NCI-H1092 treated with DMSO at 0.1 percent for 48 hours (cell line): Measurements from ENCODE around the gene GALNT16.
A peak's percentile ranks its signal among the peaks of the same experiment; 100 is the strongest.

Source experiments
- DNase-seq: peaks from one replicate; lab custom pipeline; 2025; lab: John Stamatoyannopoulos, UW

GALNT16 gene

DNA sequence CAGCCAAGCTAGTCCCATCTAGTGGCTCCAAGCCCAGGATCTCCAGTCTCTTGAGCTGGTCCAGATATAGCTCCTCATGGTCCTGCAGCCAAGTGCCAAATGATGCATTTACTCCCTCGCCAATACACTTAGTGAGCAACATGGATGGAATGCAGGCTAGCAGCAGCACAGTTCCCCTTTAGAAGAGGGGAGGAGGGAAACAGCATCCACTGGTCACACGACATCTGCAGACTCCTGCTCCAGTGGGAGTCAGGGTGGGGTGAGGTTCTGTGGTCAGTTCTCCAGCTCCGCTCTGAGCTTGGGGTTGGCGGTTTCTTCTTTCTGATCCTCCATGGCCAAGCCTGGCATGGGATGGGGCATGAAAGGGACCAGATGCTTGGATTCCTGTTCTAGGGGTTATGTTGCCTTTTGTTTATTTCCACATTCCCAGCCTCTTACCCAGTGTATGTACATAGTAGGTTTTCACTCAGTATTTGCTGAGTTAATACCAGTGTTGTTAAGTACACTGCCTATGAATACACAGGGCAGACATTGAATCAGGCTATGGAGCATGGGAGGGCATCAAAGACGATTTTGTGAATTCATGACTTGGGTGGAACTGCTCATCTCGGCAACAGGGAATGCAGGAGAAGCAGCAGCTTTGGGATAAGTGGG lies 57.3 kb downstream of the GALNT16 start:
- no peak for DNase-seq

DNA sequence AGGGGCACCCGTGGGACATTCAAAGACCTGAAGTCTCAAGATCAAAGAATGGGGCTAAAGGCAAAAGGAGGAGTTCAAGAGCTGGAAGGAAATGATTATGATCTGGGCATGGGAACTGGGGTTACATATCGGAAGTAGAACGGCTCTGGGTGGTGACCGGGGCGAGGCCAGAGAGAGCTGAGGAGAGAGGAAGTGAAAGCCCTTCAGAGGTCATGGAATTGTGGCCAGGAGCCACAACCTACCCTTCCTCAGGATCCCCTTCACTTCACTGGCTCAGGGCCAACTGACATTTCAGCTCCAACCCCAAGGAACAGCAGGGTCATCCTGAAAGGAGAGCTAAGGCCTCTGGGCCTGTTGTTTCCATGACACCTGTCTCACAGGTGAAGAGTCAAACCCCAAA lies 57.8 kb downstream of the GALNT16 start:
- DNase-seq, result no peak

DNA sequence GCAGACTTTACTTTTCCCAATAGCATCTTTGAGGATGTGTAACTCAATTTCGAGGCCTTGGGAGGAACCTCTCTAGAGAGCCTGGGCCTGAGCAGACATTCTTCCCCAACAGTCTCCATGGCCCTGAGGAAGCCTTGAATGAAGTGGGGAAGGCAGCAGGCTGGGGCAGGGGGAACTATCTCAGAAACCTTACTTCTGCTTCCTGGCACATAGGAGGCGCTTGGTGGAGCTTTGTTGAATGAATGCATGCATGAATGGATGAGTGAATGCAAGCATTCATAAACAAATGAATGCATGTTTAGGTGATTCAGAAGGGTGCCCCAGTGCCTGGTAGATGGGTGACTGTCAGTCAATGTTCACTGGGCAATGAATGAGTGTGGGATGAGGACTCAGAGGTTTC lies 58.3 kb downstream of the GALNT16 start:
- DNase-seq, result no peak

DNA sequence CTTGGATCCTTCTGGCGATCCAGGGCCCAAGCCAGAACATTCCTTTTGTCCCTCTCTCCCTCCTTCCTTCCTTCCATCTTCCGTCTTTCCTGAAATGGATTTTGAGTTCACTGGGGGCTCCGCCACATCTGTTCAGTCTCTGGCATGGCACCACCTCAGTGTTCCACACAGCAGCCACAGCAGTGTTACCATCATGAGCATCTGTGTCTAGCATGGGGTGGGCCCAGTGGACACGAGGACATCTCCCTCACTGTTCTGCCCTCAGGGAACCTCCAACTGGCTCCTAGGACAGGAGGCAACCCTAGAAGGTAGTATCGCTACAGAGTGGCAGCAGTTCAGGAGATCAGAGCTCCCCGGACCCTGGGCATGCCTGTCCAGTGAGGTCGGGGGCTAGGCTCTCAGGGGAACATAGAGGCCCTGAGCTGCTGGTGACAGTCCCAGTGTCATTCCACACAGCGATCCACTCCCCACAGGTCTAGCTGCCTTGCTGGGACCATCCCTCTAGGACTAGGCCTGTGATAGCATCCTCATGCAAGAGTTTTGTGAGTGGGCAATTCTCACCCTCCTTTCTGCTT lies 59.0 kb downstream of the GALNT16 start:
- DNase-seq, result no peak

DNA sequence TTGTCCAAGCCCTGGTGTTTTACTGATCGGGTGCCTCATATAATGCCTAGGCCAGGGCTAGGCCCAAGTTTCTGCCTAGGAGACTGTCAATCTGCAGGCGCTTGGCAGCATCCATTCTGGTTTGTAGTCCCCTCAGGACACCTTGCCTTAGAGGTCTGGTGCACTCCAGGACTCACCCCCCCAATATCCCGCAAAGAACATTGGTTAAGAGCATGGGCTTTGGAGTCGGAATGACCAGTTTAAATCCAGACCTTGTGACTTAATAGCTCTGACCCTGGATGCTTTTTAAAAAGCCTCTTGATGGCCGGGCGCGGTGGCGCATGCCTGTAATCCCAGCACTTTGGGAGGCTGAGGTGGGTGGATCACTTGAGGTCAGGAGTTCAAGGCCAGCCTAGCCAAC lies 60.0 kb downstream of the GALNT16 start:
- no peak for DNase-seq

DNA sequence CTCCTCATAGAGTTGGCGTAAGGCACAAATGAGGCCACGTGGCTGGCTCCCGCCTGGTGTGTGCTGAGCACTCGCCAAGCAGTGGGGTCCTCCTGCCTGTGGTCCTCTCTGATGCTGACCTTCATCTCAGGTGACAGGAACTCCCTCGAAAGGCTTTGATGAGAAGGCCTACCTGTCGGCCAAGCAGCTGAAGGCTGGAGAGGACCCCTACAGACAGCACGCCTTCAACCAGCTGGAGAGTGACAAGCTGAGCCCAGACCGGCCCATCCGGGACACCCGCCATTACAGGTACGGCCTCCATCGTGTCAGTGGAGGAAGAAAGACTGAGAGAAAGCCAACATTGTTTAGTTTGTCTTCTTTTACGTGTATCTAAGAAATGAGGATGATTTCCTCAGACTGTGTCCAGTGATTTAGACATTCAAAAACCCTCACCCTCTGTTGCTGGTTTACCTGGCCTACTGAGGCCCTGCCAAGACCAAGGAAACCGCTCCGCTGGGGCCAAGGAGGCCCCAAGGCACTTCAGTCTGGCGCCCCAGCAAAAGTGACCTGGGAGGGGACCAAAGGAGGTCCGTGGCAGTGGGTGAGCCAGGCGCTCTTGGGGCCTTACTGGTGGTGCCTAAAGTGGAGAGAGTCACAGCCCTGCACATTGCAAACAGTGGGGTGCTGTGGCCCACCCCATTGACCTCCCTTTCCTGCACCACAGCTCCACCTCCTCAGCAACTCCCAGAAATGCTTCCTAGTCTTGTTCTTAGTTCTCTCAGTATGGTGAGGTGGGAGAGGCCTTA lies 60.8 kb downstream of the GALNT16 start:
- no peak for DNase-seq

DNA sequence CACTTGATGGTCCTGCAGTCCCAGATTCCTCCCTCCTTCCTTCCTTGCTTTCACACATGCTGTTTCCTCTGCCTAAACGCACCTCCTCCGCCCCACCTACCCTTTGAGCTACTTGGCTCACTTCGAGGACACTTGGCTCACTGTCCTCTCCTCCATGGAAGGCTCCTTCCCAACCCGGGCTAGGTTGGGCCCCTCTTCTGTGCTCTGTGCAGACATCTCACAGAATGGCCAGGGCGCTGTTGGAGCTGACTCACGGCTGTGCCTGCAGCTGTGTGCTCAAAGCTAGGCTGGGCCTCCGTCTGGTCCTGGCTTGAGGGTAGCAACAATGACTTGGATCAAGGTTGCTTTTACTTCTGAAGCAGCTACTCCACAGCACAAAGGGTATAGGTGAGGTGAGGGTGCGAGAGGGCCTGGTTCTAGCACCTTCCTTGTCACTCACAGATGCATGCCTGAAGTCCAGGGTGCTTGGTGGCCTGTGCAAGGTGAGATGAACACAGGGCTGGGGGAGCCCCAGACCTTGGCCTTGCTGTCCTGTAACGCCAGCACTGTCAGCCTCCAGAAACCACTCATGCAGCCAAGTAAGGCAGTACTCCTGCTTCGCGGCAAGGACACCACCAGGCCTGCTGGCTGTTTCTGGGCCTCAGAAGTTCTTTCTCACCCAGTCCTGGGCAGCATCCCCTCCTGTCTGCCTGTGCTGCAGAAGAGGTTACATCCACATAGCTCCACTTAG lies 61.8 kb downstream of the GALNT16 start:
- no peak for DNase-seq

DNA sequence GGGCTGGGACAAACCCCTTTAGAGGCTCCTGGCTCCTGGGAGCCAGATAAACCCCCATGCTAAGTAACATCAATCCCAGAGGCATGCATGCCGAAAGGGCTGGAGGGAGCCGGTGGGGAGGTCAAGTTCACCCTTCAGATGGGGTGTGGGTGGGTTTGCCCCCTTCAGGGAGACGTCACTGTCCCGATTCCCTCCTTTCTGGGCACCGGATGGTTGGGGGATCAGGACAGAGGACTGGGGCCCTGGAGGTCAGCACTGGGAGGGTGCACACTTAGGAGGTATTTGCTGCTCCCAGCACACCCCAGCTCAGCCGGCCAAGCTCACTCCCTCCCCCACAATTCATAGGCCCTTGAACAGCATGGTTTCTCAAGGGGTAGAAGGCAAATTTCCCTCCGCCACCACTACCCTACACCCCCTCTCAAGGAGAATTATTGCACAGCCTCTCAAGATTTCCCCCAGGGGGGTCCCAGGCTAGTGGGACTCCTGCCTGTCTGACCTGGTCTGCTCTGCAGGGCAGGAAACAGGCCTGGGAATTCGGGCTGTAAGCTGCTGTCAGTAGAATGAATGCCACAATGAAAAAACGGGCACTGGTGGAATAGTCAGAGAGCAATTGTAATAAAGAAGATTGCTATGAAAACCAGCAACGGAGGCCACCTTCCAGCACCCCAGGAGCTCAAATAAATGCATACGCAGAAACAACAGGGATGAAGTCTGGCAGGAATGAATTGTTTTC lies 63.5 kb downstream of the GALNT16 start:
- no peak for DNase-seq

DNA sequence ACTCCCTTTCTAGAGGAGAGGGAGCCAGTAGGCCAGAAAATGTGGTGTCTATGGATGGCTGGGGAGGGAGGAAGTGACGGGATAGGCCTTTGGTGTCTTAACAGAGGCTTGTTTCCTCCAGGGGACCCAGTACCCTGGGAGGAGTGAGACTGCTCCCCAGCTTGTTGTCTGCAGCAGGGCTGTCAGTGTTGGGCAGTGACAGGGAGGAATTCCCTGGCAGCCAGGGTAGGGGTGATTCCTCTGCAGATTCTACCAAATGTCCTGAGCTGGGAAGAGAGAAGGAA lies 64.0 kb downstream of the GALNT16 start:
- no peak for DNase-seq

DNA sequence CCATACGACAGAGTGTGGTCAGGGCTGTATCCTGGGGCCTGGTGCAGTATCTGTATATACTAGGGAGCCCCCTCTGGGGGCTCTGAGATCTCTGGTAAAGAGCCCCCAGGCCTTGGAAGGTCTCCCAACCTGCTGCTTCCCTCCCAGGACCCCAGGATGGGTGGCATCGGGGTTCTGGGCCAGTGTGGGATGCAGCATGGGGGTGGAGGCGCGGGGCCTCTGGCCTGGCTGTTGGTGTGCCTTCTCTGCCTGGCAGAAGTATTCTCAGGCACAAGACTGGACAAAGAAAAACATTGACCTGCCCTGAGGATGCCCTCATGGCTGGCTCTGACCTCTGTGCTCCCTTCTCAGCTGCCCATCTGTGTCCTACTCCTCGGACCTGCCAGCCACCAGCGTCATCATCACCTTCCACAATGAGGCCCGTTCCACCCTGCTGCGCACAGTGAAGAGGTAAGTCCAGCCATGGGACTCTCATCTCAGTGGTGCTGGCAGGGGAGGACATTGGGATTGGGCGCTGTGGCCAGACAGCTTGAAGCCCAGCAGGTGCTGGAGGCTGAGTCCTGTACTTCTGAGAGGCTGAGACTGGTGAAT lies 64.5 kb downstream of the GALNT16 start:
- no peak for DNase-seq

DNA sequence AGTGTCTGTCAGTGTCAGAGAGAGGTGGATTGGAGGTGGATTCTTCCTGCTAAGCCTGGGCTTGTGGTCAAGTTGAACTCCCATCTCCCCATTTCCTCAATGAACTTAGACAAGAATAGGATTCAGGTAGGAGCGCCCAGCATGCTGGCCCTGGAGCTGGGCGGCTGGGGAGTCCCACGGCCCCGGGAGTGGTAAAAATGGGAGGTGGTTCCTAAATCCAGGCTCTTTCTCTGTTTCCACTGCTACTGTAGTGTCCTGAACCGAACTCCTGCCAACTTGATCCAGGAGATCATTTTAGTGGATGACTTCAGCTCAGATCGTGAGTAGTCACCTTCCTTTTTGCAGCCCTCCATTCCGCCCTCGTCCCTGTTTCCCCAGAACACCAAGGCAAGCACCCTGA lies 65.1 kb downstream of the GALNT16 start:
- no peak for DNase-seq

DNA sequence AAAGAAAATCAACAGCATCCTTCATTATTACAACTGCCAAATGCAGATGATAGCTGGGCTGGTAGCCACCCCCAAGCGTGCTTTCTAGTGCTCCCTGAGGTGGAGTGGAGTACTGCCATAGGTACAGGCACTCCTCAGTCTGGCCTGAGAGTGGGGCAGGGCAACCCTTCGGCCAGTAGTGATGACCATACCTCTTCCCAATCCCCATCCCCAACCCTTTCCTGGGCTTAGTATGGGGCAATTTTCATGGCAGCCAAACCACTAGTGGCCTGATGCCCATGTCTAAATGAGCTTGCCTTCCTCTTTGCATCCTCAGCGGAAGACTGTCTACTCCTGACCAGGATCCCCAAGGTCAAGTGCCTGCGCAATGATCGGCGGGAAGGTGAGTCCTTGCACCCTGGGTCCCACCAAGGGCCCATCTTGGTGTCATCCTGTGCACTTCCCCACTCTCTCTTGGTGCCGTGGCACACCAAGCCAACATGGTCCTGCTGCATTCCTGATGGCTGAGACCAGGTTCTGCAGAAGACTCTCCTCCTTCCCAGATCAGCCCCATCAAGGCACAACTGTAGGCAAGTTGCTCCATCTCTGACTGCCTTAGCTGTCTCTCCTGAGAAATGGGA lies 65.8 kb downstream of the GALNT16 start:
- no peak for DNase-seq

DNA sequence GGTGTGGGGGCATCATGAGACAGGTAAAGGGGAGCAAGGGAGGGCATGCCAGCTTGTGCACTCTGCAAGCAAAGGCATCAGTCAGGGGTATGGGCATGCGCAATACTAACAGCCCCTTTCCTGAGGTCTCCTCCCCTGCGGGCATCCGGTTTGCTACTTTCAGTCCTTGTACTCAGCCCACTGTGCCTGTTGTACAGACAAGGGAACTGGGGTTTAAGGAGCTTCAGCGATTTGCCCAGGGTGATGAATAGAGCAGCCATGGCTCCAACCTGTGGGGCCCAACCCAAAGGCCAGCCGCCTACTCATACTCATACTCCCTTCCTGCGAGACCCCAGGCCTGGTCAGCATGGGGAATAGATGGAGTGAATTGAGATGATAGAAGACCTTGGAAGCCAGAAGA lies 66.7 kb downstream of the GALNT16 start:
- DNase-seq, result no peak

DNA sequence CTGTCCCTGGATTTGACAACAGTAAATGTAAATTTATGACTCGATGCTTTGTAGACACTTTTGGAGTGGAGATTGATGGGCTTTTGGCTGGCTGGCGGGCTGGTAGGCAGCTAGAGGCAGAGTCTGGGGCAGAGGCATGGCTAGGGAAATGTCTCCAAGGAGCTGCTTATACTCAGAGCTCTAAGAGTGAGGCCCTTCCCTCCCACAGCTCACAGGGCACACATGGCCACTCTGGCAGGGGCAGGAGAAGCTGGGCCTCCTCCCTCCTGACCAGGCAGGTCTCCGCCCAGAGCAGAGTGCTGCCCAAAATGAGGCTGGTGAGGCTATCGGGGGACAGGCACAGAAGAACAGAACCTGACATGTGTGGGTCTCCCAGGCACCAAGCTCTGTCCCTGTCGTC lies 67.5 kb downstream of the GALNT16 start:
- DNase-seq, result no peak

DNA sequence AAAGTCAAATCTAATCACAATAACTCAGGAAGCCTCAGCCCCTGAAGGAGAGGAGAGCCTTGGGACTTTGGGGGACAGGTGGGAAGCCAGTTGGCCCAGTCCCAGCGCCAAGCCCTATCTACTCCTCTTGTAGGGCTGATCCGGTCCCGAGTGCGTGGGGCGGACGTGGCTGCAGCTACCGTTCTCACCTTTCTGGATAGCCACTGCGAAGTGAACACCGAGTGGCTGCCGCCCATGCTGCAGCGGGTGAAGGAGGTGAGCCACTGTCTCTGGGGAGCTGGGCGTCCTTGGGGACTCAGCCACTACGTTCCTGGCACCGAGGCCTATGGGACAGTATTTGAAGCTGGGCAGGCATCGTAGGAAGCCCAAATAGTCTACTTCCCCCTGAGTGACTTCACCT lies 68.4 kb downstream of the GALNT16 start:
- no peak for DNase-seq

DNA sequence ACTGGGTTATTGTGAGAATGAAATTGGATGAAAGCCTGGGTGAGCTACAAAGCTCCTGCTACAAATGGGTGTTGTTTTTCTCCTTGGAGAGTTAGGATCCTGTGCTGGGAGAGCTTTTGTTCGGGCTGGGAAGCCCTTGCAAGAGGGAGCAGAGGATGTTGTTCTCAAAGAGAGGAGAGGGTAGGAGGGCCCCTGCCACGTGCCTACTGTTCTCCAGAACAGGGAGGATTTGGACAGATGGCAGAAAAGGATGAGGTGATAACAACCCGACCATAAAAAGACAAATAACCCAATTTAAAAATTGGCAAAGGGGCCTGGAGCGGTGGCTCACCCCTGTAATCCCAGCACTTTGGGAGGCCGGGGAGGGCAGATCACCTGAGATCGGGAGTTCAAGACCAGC lies 68.8 kb downstream of the GALNT16 start:
- DNase-seq, result peak; percentile 20

DNA sequence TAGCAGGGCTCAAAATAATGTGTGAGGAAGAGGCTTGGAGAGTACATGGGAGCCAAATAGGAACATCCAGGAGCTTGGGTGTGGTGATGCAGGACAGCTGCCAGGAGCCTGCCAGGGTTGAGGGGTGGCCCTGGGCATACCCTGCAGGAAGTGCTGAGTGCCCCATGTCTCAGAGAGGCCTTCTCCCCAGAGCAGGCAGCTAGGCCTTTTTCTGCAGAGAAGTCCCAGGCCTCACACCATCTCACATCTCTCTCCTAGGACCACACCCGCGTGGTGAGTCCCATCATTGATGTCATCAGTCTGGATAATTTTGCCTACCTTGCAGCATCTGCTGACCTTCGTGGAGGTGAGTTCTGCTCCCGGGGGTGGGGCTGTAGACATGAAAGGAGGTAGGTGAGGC lies 71.2 kb downstream of the GALNT16 start:
- DNase-seq, result no peak

DNA sequence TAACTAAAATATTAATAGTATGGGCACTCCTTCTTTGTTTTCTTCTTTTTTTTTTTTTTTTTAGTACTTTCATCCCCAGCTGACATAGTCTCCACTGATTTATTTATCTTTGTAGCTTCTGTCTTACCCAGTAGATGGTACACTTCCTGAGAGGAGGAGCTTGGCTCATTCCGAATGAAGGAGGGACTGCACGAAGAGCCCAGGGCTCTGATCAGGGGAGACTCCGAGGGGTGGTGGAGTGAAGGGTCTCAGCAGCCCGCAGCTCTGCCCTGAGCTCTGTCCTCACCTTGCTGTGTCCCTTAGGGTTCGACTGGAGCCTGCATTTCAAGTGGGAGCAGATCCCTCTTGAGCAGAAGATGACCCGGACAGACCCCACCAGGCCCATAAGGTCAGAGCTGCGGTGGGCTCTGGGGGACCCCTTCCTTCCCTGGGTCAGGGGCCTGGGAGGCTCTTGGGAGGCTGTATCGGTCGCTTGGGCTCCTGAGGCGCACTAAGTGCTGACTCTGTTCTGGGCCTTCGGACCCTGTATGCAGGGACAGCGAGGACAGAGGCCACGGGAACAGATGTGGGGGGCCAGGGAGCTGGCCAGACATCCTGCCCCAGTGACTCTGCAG lies 72.9 kb downstream of the GALNT16 start:
- DNase-seq, result no peak

DNA sequence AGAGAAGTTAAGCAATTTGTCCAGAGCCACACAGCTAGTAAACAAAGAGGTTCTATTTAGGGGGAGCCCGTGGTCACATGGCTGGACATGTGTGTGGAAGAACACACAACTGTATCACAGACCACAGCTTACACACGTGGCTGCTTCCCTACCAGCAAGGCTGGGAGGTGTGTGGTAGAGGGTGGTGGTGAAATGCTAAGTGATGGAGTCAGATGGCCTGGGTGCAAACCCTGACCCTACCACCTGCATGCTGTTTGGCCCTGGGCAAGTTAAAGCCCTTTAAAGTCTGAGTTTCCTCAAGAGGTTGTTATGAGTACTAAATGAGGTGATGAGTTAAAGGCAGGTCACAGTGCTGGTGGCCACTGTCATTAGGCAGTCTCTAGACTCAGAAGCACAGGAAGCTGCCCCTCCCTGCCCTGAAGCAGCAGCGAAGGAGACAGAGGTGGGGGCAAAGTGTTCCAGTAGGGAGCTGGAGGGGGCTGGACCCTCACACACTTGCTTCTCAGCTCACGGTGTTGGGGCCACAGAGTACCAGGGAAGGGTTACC lies 73.9 kb downstream of the GALNT16 start:
- DNase-seq, result no peak

DNA sequence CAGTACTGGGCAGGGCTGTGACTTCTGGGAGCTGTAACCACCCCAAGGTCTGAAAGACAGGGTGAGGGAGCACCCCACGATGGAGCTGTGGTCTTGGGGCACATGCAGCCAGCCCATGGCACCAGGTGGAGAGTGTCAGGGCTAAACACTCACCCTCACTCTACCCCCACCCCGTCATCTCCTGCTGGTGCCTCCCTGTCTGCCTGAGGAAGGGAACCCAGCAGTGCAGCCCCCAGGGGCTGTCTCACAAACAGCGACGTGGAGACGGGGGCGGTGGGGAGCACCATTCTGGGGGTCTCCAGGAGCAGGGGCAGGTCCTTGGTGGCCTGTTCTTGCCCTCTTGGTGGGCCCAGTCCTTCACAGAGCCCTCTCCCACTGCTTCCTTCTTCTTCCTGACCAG lies 74.6 kb downstream of the GALNT16 start:
- no peak for DNase-seq

DNA sequence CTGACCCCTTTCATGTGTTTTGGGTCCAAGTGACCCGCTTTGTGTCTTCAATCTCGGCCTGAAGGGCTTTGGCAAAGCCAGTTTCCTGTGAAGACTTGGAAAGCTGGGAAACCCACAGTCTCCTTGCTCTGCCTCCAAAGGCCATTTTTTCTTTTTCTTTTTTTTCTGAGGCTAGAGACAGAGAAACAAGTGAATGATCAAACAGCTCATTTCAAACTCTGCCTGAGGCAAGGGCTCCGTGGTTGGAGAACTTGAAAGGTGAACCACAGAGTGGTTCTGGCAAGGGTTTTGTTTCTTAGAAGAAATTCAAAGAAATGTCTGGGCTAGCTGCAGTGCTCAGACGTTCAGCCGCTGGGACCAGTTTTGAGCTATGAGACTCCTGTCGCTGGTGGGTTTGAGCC lies 75.4 kb downstream of the GALNT16 start:
- no peak for DNase-seq
